HL-60 (cell line): ENCODE results near the gene TAPT1.

ENCODE experiments used
- GABPA ChIP-seq: IDR thresholded peaks from 2 replicates; pipeline ENCODE4 v1.6.1; 2012; ENCODE audit warnings: low read depth
- POLR2AphosphoS5 ChIP-seq: IDR thresholded peaks from 2 replicates; pipeline ENCODE4 v1.6.1; 2012; ENCODE audit warnings: low read depth
- SPI1 ChIP-seq: IDR thresholded peaks from 2 replicates; pipeline ENCODE4 v1.6.1; 2012; ENCODE audit warnings: low read depth, mild to moderate bottlenecking, borderline replicate concordance
- TF ChIP-seq, protein P1 (sequence below): IDR thresholded peaks from one replicate; pipeline ENCODE4 v1.5.1; 2011; ENCODE audit warnings: low read length, control low read depth, inconsistent platforms; ENCODE audit not compliant: insufficient read depth
- TF ChIP-seq, protein P2 (sequence below): IDR thresholded peaks from 2 replicates; pipeline ENCODE4 v1.6.1; 2012; ENCODE audit warnings: low read depth; ENCODE audit not compliant: insufficient replicate concordance

DNA sequence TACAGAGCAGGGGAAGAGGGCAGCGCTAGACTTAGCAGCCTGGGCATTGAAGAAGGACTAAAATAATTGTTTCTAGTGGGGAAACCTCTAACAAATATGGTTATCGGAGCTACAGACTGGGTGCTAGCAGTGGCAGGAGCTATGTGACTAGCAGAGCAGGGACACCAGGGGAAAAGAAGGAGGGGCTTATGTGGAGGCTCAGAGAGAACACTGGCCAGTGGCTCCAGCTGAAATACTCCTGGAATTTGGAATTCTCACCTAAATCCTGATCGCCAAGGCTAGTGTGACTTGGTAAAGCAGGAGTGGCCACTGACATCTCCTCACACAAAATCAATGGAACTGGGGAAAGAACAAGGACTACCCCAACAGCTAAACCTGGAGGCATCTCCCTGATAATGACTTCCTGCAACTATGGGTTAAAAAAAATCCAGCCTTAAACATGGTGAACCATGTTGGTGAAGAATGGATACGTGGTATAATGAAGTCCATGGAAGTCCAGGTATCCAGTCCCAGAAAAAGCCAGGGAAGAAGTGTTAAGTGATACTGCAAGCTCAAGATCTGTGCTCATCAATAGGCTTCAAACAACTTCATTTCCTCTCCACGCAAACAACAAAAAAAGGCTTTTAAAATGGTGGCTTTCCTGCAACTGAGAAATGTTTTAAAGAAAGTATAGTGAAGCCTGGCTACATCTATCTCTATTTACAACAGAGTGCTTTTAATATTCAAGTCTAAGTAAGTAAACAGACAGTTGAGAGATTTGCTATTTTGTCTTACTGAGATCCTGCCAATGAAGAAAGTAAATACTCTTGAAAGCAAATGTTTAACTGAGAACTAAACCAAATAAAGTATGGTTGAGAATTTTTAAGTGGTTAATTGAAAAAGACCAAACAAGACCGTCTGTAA is 1.8 kb downstream of the TAPT1 start:
- TF ChIP-seq SPI1 (no peak), POLR2AphosphoS5 (no peak), GABPA (no peak)
- TF ChIP-seq, protein P1, sequence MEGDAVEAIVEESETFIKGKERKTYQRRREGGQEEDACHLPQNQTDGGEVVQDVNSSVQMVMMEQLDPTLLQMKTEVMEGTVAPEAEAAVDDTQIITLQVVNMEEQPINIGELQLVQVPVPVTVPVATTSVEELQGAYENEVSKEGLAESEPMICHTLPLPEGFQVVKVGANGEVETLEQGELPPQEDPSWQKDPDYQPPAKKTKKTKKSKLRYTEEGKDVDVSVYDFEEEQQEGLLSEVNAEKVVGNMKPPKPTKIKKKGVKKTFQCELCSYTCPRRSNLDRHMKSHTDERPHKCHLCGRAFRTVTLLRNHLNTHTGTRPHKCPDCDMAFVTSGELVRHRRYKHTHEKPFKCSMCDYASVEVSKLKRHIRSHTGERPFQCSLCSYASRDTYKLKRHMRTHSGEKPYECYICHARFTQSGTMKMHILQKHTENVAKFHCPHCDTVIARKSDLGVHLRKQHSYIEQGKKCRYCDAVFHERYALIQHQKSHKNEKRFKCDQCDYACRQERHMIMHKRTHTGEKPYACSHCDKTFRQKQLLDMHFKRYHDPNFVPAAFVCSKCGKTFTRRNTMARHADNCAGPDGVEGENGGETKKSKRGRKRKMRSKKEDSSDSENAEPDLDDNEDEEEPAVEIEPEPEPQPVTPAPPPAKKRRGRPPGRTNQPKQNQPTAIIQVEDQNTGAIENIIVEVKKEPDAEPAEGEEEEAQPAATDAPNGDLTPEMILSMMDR, result no peak
- TF ChIP-seq, protein P2, sequence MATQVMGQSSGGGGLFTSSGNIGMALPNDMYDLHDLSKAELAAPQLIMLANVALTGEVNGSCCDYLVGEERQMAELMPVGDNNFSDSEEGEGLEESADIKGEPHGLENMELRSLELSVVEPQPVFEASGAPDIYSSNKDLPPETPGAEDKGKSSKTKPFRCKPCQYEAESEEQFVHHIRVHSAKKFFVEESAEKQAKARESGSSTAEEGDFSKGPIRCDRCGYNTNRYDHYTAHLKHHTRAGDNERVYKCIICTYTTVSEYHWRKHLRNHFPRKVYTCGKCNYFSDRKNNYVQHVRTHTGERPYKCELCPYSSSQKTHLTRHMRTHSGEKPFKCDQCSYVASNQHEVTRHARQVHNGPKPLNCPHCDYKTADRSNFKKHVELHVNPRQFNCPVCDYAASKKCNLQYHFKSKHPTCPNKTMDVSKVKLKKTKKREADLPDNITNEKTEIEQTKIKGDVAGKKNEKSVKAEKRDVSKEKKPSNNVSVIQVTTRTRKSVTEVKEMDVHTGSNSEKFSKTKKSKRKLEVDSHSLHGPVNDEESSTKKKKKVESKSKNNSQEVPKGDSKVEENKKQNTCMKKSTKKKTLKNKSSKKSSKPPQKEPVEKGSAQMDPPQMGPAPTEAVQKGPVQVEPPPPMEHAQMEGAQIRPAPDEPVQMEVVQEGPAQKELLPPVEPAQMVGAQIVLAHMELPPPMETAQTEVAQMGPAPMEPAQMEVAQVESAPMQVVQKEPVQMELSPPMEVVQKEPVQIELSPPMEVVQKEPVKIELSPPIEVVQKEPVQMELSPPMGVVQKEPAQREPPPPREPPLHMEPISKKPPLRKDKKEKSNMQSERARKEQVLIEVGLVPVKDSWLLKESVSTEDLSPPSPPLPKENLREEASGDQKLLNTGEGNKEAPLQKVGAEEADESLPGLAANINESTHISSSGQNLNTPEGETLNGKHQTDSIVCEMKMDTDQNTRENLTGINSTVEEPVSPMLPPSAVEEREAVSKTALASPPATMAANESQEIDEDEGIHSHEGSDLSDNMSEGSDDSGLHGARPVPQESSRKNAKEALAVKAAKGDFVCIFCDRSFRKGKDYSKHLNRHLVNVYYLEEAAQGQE, result no peak
